ENCODE data around the gene FTSJ1.
A peak's percentile ranks its signal among the peaks of the same experiment; 100 is the strongest.
"Not testable (repeated sequence)": the region's sequence is repeated elsewhere in the genome, so short reads cannot be mapped to it uniquely, and the experiment has no call there.

FTSJ1 gene

DNA sequence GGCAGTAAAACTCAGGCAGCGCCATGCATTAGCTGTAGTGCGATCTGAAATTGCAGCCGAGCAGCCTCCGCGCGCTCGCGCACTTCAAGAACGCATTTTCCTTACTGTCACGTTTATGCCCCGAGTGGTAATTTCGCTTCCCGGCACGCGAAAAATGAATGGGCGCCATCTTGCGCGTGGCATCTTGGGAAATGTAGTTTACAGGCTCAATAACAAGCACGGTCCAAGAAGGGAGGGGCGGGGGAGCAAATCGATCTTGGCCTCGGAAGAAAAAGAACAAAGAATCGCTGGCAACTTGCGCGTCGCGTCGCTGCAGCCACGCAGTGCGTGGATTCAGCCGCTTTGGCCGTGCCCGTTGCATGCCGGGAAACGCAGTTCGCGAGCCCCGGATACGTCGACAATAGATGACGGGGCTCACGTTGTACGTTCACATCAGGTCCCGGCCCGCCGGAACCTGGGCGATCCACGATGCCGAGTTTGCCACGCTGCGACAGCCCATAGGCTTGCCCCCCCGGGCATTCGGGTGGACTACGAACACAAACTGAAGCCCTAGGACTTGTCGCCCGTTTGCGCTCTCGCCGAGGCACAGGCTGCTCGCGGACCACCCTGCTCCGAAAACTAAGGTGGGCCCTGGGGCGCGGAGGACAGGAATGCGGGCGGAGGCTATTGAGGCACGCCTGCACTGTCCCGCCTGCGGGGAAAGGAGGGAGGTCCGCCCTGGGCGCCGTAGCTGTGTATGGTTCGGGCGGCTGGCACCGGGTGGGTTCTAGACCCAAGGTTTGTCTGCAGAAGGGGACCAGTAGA is at the start of gene FTSJ1:
Gene FTSJ1 (plus strand): TSS at position 426 of the 804 bp plus-strand sequence. CDS start 1,849 bp downstream, outside the sequence.
- DNase-seq, result peak; percentile 85

GRCh38 chrX:48427027-48427716 is 48.8 kb upstream of the FTSJ1 start:
- not testable (repeated sequence) for DNase-seq

GRCh38 chrX:48429606-48430005 is 46.4 kb upstream of the FTSJ1 start:
- DNase-seq, result not testable (repeated sequence)

- not testable (repeated sequence) for DNase-seq
These were observed 45.8 kb upstream of the FTSJ1 start for GRCh38 chrX:48430166-48430565.

GRCh38 chrX:48433713-48434112 is 42.3 kb upstream of the FTSJ1 start:
- DNase-seq, result not testable (repeated sequence)

GRCh38 chrX:48447201-48447600 is 28.8 kb upstream of the FTSJ1 start:
- DNase-seq, result not testable (repeated sequence)

DNA sequence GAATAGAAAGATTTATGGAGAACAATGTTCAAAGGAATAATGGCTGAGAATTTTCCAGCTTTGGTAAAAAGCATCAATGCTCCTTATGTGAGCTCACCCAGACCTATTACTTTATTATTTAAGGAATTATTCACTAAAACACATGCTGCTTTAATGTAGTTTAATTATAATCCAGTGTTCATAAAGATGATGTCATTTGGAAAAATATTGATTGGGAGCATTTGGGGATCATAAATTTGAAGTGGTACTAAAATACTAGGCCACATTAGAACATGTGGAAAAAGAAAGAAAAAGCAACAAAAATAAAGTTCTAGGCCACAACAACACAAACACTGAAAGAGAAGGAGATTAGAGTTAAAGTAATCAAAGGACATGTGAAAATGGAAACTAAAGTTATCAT is 25.9 kb upstream of the FTSJ1 start:
- DNase-seq, result no peak

DNA sequence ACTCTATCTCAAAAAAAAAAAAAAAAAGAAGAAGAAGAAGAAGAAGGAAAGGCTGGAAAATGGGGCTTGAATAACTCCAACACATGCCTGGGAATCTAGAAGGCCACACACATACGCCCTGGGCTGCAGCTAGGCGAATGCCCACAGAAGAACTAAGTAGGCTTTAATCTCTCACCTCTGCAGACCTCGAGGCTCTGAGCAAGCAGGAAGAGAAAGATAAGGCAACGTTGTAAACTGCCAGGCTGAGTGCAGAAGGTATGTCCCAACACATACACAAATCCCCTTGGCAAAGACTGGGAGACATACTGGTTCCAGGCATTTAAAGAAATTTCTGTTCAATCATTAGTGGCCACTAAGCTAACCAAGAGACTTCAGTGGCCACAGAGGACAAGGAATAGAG is 24.3 kb upstream of the FTSJ1 start:
- no peak for DNase-seq

GRCh38 chrX:48456628-48457331 is 19.2 kb upstream of the FTSJ1 start:
- DNase-seq, result no peak

DNA sequence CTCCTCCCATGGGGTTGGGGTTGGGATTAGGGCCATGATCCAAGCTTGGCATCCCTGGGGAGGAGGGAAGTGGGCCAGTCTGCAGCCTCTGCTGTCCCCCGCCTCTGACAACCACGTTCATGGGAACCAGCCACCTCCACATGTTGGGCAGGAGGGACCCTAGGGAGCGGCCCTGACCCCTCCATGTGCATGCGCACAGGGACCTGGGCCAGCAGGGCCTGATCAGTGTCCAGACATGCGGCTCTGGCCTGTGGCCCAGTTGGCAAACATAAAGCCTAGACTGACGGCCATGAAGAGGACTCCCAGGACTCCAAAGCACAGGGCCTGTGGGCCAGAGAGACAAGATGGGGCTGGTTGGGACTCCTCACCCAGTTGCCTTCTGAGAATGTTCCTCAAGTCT is 17.3 kb upstream of the FTSJ1 start:
- DNase-seq, result no peak

GRCh38 chrX:48459483-48459882 is 16.5 kb upstream of the FTSJ1 start:
- DNase-seq, result no peak

- DNase-seq, result no peak
These were observed 16.0 kb upstream of the FTSJ1 start for GRCh38 chrX:48460031-48460430.

- DNase-seq, result no peak
These were observed 15.4 kb upstream of the FTSJ1 start for GRCh38 chrX:48460606-48461005.

DNA sequence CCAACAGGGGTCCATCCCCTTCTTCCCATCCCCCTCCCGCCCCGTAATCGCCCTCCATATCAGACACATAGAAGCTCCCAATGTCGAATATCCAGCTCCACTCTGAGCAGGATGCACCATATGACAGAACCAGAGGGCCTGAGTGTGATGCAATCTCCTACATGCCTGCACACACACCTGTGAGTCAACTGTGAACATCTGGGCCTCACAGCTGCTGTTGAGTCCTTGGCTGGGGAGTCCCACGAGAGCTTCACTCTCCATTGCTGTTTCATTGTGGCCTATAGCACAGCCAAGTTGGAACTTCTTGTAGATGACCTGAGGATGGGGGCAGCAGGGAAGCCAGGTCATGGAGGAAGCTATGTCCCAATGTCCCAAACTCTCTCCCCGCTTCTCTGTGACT is 14.2 kb upstream of the FTSJ1 start:
- no peak for DNase-seq

DNA sequence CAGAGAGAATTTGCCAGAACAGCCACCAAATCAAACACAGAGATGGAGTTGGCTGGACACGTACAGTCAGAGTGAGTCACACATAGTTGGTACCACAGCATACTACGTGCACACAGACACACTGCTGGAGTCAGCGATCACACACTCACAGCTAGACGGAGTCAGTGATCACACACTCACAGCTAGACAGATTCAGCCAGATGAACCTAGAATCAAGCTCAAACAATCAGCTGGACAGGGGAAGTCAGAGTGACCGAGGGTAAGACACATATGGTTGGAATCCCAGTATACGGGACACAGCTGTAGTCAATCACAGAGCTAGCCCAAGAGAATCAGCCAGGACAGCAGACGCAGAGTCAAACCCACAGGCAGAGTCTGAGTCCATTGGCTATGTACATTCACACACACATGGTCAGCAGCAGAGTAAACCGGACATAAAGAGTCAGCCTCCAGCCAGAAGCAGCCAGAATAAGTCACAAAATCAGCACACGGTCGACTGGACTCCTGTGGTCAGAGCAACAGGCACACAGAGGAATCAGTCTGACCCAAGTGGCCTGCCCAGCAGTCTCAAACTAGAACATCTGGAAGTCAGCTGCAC is 10.6 kb upstream of the FTSJ1 start:
- DNase-seq, result no peak

GRCh38 chrX:48466696-48467095 is 9.3 kb upstream of the FTSJ1 start:
- no peak for DNase-seq

DNA sequence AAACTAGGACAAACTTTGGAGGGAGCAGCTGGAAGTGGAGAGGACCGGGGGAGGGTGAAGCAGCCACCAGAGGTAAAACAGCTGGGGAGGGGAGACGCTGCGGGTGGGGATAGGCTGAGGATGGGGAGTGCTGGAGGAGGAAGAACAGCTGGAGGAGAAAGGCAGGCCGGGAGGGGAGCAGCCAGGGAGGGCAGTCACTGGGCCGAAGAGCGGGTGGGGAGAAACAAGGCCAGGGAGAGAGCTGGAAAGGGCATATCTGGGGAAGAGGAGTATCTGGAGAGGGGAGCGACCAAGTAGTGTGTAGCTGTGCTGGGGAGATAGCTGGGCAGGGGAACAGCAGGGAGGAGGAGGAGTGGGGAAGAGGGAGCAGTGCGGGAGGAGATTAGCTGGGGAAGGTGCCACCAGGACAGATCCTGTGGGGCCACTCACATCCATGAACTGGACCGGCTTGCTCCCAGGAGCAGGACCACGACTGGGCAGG is 8.7 kb upstream of the FTSJ1 start:
- DNase-seq, result no peak

DNA sequence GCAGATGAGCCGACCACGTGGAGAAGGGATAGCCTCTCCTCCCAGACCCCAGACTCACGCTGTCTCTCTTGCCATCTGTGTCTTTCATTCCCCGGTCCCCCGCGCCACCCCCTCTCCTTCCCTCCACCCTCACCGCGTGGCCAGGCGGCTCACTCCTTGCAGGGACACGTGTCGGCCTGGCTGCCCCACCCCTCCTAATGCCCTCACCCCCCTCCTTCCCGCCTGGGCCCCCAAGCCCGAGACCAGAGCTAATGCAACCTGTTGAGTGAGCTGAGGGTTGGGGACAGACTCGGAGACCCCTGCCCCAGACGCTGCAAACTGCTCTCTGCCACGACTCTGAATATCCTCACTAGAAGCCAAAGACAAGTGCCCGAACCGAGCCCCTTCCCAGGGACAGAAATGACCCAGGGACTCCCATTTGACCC is 7.7 kb upstream of the FTSJ1 start:
- peak; percentile 32 for DNase-seq

DNA sequence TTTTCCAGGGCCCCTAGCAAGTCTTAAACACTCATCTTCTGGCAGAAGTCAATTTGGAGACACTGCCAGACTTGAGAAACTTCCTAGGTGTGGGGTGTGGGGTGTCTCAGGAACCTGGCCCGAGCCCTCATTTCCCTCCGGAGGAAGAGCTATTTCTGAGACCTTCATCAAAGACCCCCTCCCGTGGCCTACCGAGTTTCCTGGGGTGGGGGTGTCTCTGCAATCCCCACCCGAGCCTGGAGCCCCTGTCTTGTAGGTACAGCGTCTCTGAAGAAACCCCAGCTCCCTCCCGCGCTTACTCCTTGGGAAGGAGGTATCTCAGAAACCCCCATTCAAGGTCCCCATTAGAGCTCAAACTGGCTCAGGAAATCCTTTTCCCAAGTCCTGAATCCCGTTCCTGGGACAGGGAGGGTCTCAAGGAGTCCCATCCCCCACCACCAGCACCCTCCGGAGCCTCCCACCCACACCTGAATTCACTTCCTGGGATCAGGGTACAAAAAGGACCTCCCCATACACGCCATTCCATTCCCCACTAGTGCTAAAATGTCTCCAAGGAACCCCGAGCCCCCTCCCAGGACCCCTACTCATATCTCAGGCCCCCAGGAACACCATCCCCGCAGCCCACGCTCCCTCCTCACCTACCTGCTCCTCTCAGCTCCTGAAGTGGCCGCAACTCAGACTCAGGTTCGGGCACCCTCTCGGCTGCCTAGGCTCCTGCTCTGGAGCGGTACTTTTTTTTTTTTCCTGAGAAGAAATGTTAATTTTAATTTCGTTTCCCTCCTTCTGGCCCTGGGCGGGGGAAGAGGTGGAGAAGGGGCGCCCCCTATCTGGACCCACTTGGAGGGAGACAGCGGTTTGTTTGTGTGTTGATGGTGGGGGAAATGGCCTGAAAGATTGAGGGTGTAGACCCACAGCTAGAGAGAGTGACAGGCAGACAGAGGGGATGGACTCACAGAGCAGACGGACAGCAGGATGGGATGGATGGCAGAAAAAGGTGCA is 7.0 kb upstream of the FTSJ1 start:
- peak; percentile 15 for DNase-seq

- DNase-seq, result no peak
These were observed 5.7 kb upstream of the FTSJ1 start, which contains the start of gene SLC38A5 for GRCh38 chrX:48470110-48470832. Gene SLC38A5 (minus strand): TSS chrX:48470260. CDS start chrX:48467924, 2,336 bp downstream.

GRCh38 chrX:48470833-48471118 is 5.2 kb upstream of the FTSJ1 start:
- DNase-seq, result no peak

Measured in NCI-H524 treated with DMSO at 0.1 percent for 48 hours (cell line).